Measurements from ENCODE around the gene GSK3A. TPM values are rescaled to one million over a fixed set of nuclear protein-coding genes. Genes with fewer than 3 reads are reported as not detected.

GSK3A gene
- total and polyA plus RNA-seq, 9 of the 15 experiments (the other 6 are each of a cell fraction or from before 2014, with no cell fraction given): 0.62 to 90.7 (median 33.3) TPM

DNA sequence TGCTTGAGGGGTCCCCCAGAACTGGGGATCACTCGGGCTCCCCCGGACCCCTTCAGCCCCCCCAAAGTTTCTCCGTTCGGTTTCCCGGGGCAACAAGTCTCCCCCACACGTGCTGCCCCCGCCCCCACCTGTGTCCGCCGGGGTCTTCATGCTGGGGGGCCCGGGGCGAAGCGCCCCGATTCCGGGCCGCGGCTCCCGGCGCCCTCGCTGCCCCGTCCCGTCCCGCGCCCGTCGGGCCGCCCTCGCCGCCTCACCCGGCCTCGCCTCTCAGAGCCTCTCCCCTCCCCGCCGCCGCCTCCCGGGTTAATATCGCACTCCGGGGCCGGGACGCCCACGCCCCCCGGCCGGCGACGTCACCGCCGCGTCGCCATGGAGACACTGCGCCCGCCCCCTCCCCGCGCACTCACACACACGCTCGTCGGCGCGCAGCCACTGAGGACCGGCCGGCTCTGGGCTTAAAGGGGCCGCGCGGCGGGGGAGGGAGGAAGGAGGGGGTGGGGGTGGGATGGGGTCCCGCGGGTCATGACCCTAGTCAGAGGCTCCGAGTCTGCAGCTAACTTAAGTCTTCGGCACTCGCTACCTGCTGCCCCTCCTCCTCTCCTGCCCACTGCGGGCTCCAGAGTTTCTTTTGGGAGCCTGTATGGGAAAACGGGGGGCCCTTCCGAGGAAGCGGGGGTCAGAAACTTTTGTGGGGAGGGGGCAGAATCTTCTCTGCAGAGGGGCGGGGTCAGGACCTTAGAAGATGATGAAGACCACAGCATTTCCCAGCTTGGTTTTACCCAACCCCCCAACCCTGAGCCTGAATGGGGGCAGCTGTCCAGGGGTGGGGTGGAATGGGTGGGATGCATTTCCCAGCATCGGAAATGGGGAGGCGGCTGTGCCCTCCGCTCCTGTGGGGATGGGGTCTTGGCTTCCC lies 12.7 kb upstream of the GSK3A start, which contains the start of gene ERF (continued):
- TF ChIP-seq FOXP1 (CRISPR knock-in tag; IDR thresholded peaks at IDR 0.05) (peak; percentile 60; the same call in 1 of the 2 replicates), KHSRP (IDR thresholded peaks at IDR 0.05) (no peak), ZNF232 (CRISPR knock-in tag; IDR thresholded peaks at IDR 0.05) (0 out of 2 replicates have a peak, but pooled peaks have one; percentile 47), ZNF431 (CRISPR knock-in tag; IDR thresholded peaks at IDR 0.05) (no peak), ZKSCAN8 (CRISPR knock-in tag; IDR thresholded peaks at IDR 0.05) (no peak), KAT8 (IDR thresholded peaks at IDR 0.05; ENCODE audit: low read depth) (no peak)

DNA sequence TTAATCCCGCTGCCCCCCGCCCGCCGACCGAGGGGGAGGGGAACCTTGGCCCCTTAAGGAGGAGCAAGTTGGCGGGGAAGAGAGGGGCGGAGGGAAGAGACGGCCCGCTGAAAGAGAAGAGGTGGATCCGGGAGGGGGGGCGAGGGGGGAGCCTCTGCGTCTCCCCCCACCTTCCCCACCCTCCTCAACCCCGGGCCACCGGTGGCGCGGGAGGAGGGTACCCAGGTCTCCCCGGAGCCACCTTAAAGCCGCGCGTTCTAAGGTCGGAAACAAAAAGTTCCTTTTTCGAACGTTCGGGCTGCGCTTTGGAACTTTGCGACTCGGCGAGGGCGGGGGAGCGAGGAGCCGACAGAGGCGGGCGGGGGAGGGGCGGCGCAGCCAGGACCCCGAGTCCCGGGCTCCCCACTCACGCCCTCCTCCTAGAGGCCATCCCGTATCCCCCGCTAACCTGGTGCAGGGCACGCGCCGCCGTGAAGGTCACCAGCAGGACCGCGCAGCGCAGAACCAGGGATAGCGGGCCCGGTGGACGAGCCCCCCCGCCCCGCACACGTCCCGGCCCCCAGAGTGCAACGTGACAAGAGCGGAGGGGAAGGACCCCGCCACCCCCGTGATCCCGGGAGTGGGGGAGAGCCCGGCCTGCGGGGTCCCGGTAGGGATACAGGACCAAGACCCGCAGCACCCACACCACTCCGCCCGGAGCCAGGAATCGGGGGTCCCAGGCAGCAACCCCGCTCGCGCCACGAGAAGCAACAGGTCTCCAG lies 11.9 kb upstream of the GSK3A start:
- Histone ChIP-seq H3K9me3 (replicated peaks; ENCODE audit: control insufficient read depth, insufficient read depth, low read depth, low read length) (no peaks in the 10 kb centered on the region), H3K4me3 (peak overlapping the region; percentile 98), H4K20me1 (replicated peaks; ENCODE audit: control insufficient read depth, insufficient read depth, low read length) (peaks cover 10% of the 10 kb centered on the region; the same call in 1 of the 2 replicates), H3K79me2 (ENCODE audit: control insufficient read depth, insufficient read depth, low read length) (peaks cover 52% of the 10 kb centered on the region), H3K27me3 (ENCODE audit: control insufficient read depth in 2 of 2, insufficient read depth in 2 of 2, low read length in 2 of 2) (no peaks in the 10 kb centered on the region), H3K9me1 (ENCODE audit: control insufficient read depth, insufficient read depth, low read length) (peaks cover 7% of the 10 kb centered on the region), H3K9ac (ENCODE audit: insufficient read depth in 1 of 2, low read depth in 2 of 2, low read length in 2 of 2) (peak overlapping the region; percentile 91 to 95), H3K27ac (ENCODE audit: extremely low read depth, low read depth, low read length) (peak overlapping the region; percentile 96), H3K4me2 (ENCODE audit: insufficient read depth, low read length) (peak overlapping the region; percentile 78; the same call in 1 of the 2 replicates), H2AFZ (ENCODE audit: low read depth, low read length) (peak overlapping the region; percentile 74), H3K4me1 (replicated peaks in 1 of 2; ENCODE audit: control insufficient read depth in 2 of 2, insufficient read depth in 2 of 2, low read length in 2 of 2) (peaks cover 19 to 65% of the 10 kb centered on the region in 2 experiments), H3K36me3 (ENCODE audit: control insufficient read depth, insufficient read depth, low read length) (peaks cover 32% of the 10 kb centered on the region; the same call in 2 of the 3 replicates)
- intact Hi-C loops (cut with micrococcal nuclease) (loop anchor here (2.0 kb wide), 1 partner anchor 15 kb away; the partner anchor contains the start of gene CIC), in situ Hi-C loops (cut with MboI) (no loop called here)
- DNase-seq (ENCODE audit: extremely low read depth in 1 of 4, low spot score in 3 of 4): peak; percentile 68 to 87 (median 76)
- ATAC-seq: peak; percentile 53
- TSS peak; percentile 60 for BruUV-seq (replicated peaks)
- CTCF ChIA-PET (ENCODE audit: low intra/inter-chr PET ratio): no interaction called here
- POLR2A ChIA-PET: interaction anchor here (0.6 kb wide), 1 partner anchor 97 kb away, joined by 3 read pairs; no protein-coding TSS in a partner anchor
- under 1% methylated on average over 30 of the region's 70 CpGs for WGBS (ENCODE audit: insufficient coverage, low coverage, missing lambda C conversion rate)
- peak; percentile 61 for FAIRE-seq
- peak; percentile 88 for TF ChIP-seq FOXM1 (IDR thresholded peaks at IDR 0.05; ENCODE audit: low read depth)
- no peak for TF ChIP-seq FOXM1 (CRISPR knock-in tag; IDR thresholded peaks at IDR 0.05; ENCODE audit: low read depth)
- TF ChIP-seq HEY1 (CRISPR knock-in tag; IDR thresholded peaks at IDR 0.05; ENCODE audit: borderline replicate concordance): no peak
- TF ChIP-seq, protein P1, sequence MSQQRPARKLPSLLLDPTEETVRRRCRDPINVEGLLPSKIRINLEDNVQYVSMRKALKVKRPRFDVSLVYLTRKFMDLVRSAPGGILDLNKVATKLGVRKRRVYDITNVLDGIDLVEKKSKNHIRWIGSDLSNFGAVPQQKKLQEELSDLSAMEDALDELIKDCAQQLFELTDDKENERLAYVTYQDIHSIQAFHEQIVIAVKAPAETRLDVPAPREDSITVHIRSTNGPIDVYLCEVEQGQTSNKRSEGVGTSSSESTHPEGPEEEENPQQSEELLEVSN (IDR thresholded peaks at IDR 0.05; ENCODE audit: borderline replicate concordance in 1 of 2, extremely low read depth in 1 of 2, insufficient read depth in 1 of 2, insufficient read length in 1 of 2, low read depth in 1 of 2, low read length in 1 of 2, poor library complexity in 1 of 2, severe bottlenecking in 1 of 2): peak in 1 of 2 experiments; percentile 10
- peak; percentile 30 for TF ChIP-seq CCNT2 (IDR thresholded peaks at IDR 0.05; ENCODE audit: borderline replicate concordance, extremely low read depth, insufficient read length, low read depth, low read length)
- TF ChIP-seq, protein P2, sequence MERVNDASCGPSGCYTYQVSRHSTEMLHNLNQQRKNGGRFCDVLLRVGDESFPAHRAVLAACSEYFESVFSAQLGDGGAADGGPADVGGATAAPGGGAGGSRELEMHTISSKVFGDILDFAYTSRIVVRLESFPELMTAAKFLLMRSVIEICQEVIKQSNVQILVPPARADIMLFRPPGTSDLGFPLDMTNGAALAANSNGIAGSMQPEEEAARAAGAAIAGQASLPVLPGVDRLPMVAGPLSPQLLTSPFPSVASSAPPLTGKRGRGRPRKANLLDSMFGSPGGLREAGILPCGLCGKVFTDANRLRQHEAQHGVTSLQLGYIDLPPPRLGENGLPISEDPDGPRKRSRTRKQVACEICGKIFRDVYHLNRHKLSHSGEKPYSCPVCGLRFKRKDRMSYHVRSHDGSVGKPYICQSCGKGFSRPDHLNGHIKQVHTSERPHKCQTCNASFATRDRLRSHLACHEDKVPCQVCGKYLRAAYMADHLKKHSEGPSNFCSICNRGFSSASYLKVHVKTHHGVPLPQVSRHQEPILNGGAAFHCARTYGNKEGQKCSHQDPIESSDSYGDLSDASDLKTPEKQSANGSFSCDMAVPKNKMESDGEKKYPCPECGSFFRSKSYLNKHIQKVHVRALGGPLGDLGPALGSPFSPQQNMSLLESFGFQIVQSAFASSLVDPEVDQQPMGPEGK (CRISPR knock-in tag; IDR thresholded peaks at IDR 0.05; ENCODE audit: borderline replicate concordance): 0 out of 2 replicates have a peak, but pooled peaks have one; percentile 55
- TF ChIP-seq KLF13 (tag; IDR thresholded peaks at IDR 0.05; ENCODE audit: borderline replicate concordance, low read depth): no peak
